ENCODE measurements around the gene MSRB3.

MSRB3 gene

DNA sequence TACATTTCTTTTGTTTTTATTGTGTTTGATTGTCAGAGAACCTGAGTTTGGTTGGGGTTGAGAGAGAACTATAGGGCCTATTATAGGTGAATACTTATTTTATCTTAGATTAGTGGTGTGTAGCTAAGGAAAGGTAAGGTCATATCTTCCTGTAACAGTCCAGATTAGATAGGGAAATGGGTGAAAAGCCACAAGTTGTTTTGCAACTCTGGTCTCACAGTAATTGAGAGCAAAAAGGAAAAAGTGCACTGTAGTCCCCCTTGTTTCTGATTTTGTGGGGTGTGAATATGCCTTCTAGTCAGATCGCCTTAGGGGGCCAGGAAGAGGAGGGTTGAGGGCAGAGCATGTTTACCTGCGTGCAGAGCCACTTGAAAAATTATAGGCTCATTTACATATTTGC, 8.9 kb downstream of the MSRB3 start:
- no peaks in the 10 kb centered on the region for H4K20me1 ChIP-seq (ENCODE audit: insufficient read depth, low read length)
- H3K9me3 ChIP-seq (ENCODE audit: insufficient read depth, low read length): no peaks in the 10 kb centered on the region
- no peak overlapping the region for H3K4me3 ChIP-seq (ENCODE audit: low read length)
- no peaks in the 10 kb centered on the region for H3K36me3 ChIP-seq (replicated peaks; ENCODE audit: low read depth, low read length)
- no peaks in the 10 kb centered on the region for H3K79me2 ChIP-seq (ENCODE audit: low read length)
- H3K9ac ChIP-seq (ENCODE audit: low read length): no peak overlapping the region
- no peaks in the 10 kb centered on the region for H3K4me1 ChIP-seq (ENCODE audit: low read length)
- no peak overlapping the region for H2AFZ ChIP-seq (ENCODE audit: low read depth, low read length)
- H3K4me2 ChIP-seq (ENCODE audit: low read length): no peak overlapping the region
- no peaks in the 10 kb centered on the region for H3K27me3 ChIP-seq (ENCODE audit: low read depth, low read length)
- TF ChIP-seq EZH2phosphoT487 (IDR thresholded peaks at IDR 0.05; ENCODE audit: low read depth): no peak
- H3K27ac ChIP-seq (ENCODE audit: low read length): no peak overlapping the region

DNA sequence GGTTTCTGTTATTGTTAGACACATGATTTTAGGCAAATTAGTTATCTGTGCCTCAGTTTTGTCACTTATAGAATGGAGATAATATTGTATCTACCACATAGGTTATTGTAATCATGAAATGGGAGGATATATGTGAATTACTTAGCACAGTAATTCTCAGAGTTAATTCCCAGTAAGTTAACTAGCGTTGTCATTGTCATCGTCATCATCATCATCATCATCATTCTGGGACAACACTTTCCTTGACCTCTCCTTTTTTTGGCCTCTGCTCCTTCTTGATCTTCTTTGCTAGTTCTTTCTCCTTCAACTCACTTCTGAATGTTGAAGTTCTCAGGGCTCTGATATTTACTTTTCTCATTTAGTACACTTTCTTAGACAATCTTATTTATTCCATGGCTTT, 13.8 kb downstream of the MSRB3 start:
- Histone ChIP-seq H4K20me1 (ENCODE audit: insufficient read depth, low read length) (no peaks in the 10 kb centered on the region), H2AFZ (ENCODE audit: low read depth, low read length) (no peak overlapping the region), H3K4me2 (ENCODE audit: low read length) (no peak overlapping the region), H3K36me3 (replicated peaks; ENCODE audit: low read depth, low read length) (no peaks in the 10 kb centered on the region), H3K9ac (ENCODE audit: low read length) (no peak overlapping the region), H3K9me3 (ENCODE audit: insufficient read depth, low read length) (no peaks in the 10 kb centered on the region), H3K4me3 (ENCODE audit: low read length) (no peak overlapping the region), H3K4me1 (ENCODE audit: low read length) (peaks cover 22% of the 10 kb centered on the region), H3K79me2 (ENCODE audit: low read length) (no peaks in the 10 kb centered on the region), H3K27me3 (ENCODE audit: low read depth, low read length) (no peaks in the 10 kb centered on the region), H3K27ac (ENCODE audit: low read length) (no peak overlapping the region)
- TF ChIP-seq, protein P1, sequence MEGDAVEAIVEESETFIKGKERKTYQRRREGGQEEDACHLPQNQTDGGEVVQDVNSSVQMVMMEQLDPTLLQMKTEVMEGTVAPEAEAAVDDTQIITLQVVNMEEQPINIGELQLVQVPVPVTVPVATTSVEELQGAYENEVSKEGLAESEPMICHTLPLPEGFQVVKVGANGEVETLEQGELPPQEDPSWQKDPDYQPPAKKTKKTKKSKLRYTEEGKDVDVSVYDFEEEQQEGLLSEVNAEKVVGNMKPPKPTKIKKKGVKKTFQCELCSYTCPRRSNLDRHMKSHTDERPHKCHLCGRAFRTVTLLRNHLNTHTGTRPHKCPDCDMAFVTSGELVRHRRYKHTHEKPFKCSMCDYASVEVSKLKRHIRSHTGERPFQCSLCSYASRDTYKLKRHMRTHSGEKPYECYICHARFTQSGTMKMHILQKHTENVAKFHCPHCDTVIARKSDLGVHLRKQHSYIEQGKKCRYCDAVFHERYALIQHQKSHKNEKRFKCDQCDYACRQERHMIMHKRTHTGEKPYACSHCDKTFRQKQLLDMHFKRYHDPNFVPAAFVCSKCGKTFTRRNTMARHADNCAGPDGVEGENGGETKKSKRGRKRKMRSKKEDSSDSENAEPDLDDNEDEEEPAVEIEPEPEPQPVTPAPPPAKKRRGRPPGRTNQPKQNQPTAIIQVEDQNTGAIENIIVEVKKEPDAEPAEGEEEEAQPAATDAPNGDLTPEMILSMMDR (IDR thresholded peaks at IDR 0.05; ENCODE audit: low read depth, low read length): no peak
- TF ChIP-seq EZH2phosphoT487 (IDR thresholded peaks at IDR 0.05; ENCODE audit: low read depth): no peak

DNA sequence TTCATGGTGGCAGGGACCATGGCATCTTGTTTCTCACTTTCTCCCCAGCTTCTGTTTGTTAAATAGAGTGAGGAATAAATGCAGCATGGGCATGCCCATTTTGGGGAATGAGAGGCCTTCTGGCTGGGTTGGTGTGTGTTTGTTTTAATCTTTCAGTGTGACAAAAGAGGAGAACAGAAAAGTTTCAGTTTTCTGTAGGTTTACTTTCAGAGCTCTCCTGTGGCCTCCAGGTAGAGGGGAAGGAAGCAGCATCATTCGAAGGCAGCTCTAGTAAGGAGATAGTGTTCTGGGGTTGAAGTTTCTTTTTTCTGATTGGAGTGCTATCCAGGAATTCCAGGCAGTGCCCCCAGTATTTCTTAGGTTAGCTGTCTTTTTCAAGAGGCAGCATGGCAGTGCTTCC, 15.3 kb downstream of the MSRB3 start:
- H3K4me2 ChIP-seq (ENCODE audit: low read length): no peak overlapping the region
- H3K27me3 ChIP-seq (ENCODE audit: low read depth, low read length): no peaks in the 10 kb centered on the region
- H3K9me3 ChIP-seq (ENCODE audit: insufficient read depth, low read length): no peaks in the 10 kb centered on the region
- H3K9ac ChIP-seq (ENCODE audit: low read length): no peak overlapping the region
- no peak overlapping the region for H3K4me3 ChIP-seq (ENCODE audit: low read length)
- peaks cover 22% of the 10 kb centered on the region for H3K4me1 ChIP-seq (ENCODE audit: low read length)
- H4K20me1 ChIP-seq (ENCODE audit: insufficient read depth, low read length): no peaks in the 10 kb centered on the region
- H2AFZ ChIP-seq (ENCODE audit: low read depth, low read length): no peak overlapping the region
- no peaks in the 10 kb centered on the region for H3K79me2 ChIP-seq (ENCODE audit: low read length)
- H3K36me3 ChIP-seq (replicated peaks; ENCODE audit: low read depth, low read length): no peaks in the 10 kb centered on the region
- H3K27ac ChIP-seq (ENCODE audit: low read length): no peak overlapping the region
- TF ChIP-seq, protein P1 (IDR thresholded peaks at IDR 0.05; ENCODE audit: low read depth, low read length): no peak
- TF ChIP-seq EZH2phosphoT487 (IDR thresholded peaks at IDR 0.05; ENCODE audit: low read depth): no peak

DNA sequence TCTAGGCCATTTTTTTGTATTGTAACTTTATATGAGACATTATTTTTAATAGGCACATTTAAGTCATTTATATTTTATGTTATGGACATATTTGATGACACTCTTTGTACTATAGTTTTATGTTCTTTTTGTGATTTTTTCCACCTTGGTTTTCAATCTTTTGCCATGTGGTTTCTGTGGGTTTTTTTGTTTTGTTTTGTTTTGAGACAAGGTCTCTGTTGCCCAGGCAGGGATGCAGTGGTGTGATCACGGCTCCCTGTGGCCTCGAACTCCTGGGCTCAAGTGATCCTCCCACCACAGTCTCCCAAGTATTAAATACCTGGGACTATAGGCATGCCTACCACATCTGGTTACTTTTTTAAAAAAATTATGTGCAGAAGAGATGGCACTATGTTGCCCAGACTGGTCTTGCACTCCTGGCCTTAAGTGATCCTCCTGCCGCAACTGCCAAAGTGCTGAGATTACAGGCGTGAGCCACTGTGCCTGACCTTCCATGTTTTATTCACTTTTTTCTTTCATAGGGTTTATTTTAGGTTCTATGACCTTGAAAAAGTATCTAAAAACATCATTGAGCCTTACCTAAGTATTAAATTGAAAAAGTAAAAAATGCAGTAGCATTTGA, 16.3 kb downstream of the MSRB3 start:
- Histone ChIP-seq H3K27ac (ENCODE audit: low read length) (no peak overlapping the region), H3K4me2 (ENCODE audit: low read length) (no peak overlapping the region), H3K9ac (ENCODE audit: low read length) (no peak overlapping the region), H3K9me3 (ENCODE audit: insufficient read depth, low read length) (no peaks in the 10 kb centered on the region), H2AFZ (ENCODE audit: low read depth, low read length) (no peak overlapping the region), H3K4me3 (ENCODE audit: low read length) (no peak overlapping the region), H3K4me1 (ENCODE audit: low read length) (peaks cover 22% of the 10 kb centered on the region), H3K27me3 (ENCODE audit: low read depth, low read length) (no peaks in the 10 kb centered on the region), H3K79me2 (ENCODE audit: low read length) (no peaks in the 10 kb centered on the region), H3K36me3 (replicated peaks; ENCODE audit: low read depth, low read length) (no peaks in the 10 kb centered on the region), H4K20me1 (ENCODE audit: insufficient read depth, low read length) (no peaks in the 10 kb centered on the region)
- TF ChIP-seq, protein P1 (IDR thresholded peaks at IDR 0.05; ENCODE audit: low read depth, low read length): no peak
- no peak for TF ChIP-seq EZH2phosphoT487 (IDR thresholded peaks at IDR 0.05; ENCODE audit: low read depth)
